ENCODE data around the gene CCDC91. TPM values are rescaled to one million over a fixed set of nuclear protein-coding genes. Genes with fewer than 3 reads are reported as not detected.

CCDC91 gene
- total RNA-seq, 1 donor from 2014 or later: 13.5 TPM

DNA sequence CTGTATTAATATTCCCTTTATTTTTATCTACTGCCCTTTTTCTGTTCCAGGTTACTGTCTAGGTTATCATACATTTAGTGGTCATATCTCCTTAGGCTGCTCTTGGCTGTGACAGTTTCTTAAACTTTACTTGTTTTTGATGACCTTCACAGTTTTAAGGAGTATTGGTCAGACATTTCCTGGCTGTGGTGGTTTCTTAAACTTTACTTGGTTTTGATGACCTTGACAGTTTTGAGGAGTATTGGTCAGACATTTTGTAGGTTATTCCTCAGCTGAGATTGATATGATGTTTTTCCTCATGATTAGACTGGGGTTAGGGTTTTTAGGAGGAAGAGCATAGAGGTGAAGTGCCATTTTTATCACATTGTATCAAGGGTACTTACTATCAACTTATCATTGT lies 36.4 kb downstream of the CCDC91 start:
- no peaks in the 10 kb centered on the region for H3K9me3 ChIP-seq
- H3K36me3 ChIP-seq: no peaks in the 10 kb centered on the region
- no peak for DNase-seq (ENCODE audit: low spot score in 2 of 2)
- peaks cover 0 to 2% of the 10 kb centered on the region in 2 donors for H3K4me1 ChIP-seq
- TF ChIP-seq, protein P1, sequence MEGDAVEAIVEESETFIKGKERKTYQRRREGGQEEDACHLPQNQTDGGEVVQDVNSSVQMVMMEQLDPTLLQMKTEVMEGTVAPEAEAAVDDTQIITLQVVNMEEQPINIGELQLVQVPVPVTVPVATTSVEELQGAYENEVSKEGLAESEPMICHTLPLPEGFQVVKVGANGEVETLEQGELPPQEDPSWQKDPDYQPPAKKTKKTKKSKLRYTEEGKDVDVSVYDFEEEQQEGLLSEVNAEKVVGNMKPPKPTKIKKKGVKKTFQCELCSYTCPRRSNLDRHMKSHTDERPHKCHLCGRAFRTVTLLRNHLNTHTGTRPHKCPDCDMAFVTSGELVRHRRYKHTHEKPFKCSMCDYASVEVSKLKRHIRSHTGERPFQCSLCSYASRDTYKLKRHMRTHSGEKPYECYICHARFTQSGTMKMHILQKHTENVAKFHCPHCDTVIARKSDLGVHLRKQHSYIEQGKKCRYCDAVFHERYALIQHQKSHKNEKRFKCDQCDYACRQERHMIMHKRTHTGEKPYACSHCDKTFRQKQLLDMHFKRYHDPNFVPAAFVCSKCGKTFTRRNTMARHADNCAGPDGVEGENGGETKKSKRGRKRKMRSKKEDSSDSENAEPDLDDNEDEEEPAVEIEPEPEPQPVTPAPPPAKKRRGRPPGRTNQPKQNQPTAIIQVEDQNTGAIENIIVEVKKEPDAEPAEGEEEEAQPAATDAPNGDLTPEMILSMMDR (IDR thresholded peaks at IDR 0.05): no peak
- no peak overlapping the region for H3K4me3 ChIP-seq
- intact Hi-C loops (cut with DNase I): no loop called here
- H3K27ac ChIP-seq: no peak overlapping the region
- H3K27me3 ChIP-seq: no peaks in the 10 kb centered on the region

DNA sequence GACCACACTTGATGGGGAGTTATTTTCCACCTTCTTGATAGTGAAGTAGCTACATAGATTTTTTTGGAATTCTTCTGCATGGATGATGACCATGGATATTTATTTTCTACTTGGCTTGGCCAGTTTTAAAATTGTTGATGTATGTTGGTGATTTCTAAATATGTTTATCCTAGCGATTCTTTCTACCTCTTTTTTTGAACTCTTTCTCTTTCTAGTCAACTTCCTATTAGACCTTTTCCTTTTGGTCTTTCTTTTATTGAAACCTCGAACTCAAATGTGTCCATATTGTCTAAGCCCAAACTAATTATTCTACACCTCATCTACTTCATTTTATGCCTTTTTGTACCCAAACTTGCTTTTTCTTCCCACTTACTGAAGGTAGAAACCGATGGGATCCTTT lies 37.0 kb downstream of the CCDC91 start:
- DNase-seq (ENCODE audit: low spot score in 2 of 2): no peak
- no peaks in the 10 kb centered on the region for H3K9me3 ChIP-seq
- H3K27ac ChIP-seq: no peak overlapping the region
- no peaks in the 10 kb centered on the region for H3K27me3 ChIP-seq
- H3K4me1 ChIP-seq: no peaks in the 10 kb centered on the region
- H3K4me3 ChIP-seq: no peak overlapping the region
- TF ChIP-seq, protein P1 (IDR thresholded peaks at IDR 0.05): no peak
- intact Hi-C loops (cut with DNase I): no loop called here
- H3K36me3 ChIP-seq: no peaks in the 10 kb centered on the region

DNA sequence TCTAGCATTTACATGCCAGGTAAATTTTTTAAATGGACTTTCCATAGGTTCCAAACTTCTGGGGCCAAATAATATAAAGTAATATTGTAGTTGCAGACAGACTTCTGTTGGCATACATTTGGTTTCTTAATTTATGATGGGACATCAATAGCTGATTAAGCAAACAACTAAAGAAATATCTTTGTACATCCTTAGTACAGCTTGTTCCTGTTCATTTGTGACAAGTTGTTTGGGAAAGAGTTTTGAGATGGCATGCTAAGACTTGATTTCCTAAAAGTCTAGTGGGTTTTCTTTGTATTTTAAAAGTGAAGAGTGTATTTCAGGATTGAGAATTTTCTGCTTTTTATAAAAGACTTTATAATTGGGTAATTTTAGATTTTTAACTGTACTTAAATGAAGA lies 41.0 kb downstream of the CCDC91 start:
- no peaks in the 10 kb centered on the region for H3K27me3 ChIP-seq
- no peak overlapping the region for H3K27ac ChIP-seq
- DNase-seq (ENCODE audit: low spot score in 2 of 2): no peak
- H3K36me3 ChIP-seq: no peaks in the 10 kb centered on the region
- TF ChIP-seq, protein P1 (IDR thresholded peaks at IDR 0.05): no peak
- no peaks in the 10 kb centered on the region for H3K4me1 ChIP-seq
- H3K9me3 ChIP-seq: no peaks in the 10 kb centered on the region
- no peak overlapping the region for H3K4me3 ChIP-seq
- intact Hi-C loops (cut with DNase I): no loop called here

DNA sequence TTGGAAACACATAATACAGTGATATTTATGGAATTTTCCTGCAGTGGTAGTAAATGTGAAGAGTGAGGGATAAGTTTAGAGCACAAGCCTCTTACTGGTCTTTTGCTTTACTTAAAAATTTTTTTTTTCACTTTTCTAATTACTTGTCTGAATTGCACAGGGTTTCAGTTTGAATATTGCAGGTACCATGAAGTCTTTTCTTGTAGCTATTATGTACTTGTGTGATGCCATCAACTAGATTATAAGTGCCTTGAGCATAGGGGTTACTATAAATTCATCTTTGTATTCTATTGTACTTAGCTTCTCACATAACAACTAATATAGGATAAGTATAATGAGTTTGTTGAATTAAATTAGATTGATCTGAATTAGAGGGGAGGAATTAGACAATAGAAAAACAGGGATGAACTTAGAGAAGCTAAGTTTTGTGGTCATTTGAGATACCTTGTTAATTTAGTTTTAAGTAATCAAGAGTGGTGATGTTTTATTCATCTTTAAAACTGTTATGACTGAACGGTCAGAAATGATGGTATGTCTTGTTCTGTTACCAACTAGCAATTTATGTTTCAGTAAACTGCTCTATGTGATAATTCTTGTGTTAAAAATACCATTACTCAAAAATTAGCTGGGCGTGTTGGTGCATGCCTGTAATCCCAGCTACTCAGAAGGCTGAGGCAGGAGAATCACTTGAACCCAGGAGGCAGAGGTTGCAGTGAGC lies 42.1 kb downstream of the CCDC91 start:
- intact Hi-C loops (cut with DNase I): no loop called here
- TF ChIP-seq, protein P1 (IDR thresholded peaks at IDR 0.05): no peak
- H3K36me3 ChIP-seq: no peaks in the 10 kb centered on the region
- H3K9me3 ChIP-seq: no peaks in the 10 kb centered on the region
- no peak for DNase-seq (ENCODE audit: low spot score in 2 of 2)
- H3K27me3 ChIP-seq: no peaks in the 10 kb centered on the region
- no peaks in the 10 kb centered on the region for H3K4me1 ChIP-seq
- no peak overlapping the region for H3K27ac ChIP-seq
- no peak overlapping the region for H3K4me3 ChIP-seq

DNA sequence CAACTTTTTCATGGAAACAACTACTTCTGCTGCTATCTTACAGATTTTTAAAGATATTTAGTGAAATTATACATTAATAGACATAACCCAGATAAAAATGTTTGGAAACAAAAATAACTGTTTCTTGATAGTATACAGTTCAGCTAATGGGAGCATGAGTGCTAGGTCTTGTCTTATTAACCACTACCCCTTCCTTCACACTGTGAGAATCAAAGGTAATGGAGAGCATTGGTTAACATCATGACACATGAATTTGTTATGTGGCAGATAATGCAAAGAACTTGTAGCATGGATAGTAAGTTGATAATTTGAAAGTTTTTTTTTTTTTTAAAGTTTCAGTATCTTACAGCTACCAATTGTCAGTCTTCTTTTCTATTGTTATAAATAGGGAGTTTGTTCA lies 44.2 kb downstream of the CCDC91 start:
- intact Hi-C loops (cut with DNase I): no loop called here
- Histone ChIP-seq H3K36me3 (no peaks in the 10 kb centered on the region), H3K4me3 (no peak overlapping the region)

More for the DNA sequence above, 44.2 kb downstream of the CCDC91 start:
- no peaks in the 10 kb centered on the region for H3K27me3 ChIP-seq
- H3K27ac ChIP-seq: no peak overlapping the region
- H3K4me1 ChIP-seq: no peaks in the 10 kb centered on the region
- TF ChIP-seq, protein P1 (IDR thresholded peaks at IDR 0.05): no peak
- no peak for DNase-seq (ENCODE audit: low spot score in 2 of 2)
- H3K9me3 ChIP-seq: no peaks in the 10 kb centered on the region
